RWPE2 (cell line): ENCODE results near the gene DERA.

Source experiments
- ATAC-seq: fragments of 200-7000 bp; cut with Tn5 transposase; 3 replicates; pipeline ENCODE4 v1.9.1; 2021; ENCODE audit warnings: low read depth
- DNase-seq: peaks from one replicate; pipeline ENCODE4 v3.0.0-alpha.2; 2020; ENCODE audit warnings: low spot score
- H3K27ac ChIP-seq: fragments of 450-650 bp; 2 replicates; pipeline ENCODE4 v1.5.1; 2017; ENCODE audit warnings: mild to moderate bottlenecking; ENCODE audit not compliant: poor library complexity, severe bottlenecking
- H3K27me3 ChIP-seq: fragments of 250-450 bp; sonication (Bioruptor Pico); 2 replicates; pipeline ENCODE4 v1.5.1; 2021; ENCODE audit warnings: mild to moderate bottlenecking, moderate library complexity; ENCODE audit not compliant: insufficient read depth, poor library complexity, severe bottlenecking
- H3K36me3 ChIP-seq: fragments of 250-450 bp; sonication (Bioruptor Pico); 2 replicates; pipeline ENCODE4 v1.5.1; 2020; ENCODE audit warnings: low read depth, mild to moderate bottlenecking, moderate library complexity
- H3K4me1 ChIP-seq: fragments of 250-450 bp; sonication (Bioruptor Pico); 2 replicates; pipeline ENCODE4 v1.5.1; 2021; ENCODE audit warnings: mild to moderate bottlenecking, moderate library complexity; ENCODE audit not compliant: insufficient read depth, poor library complexity, severe bottlenecking
- H3K4me3 ChIP-seq: fragments of 250-450 bp; sonication (Bioruptor Pico); 2 replicates; pipeline ENCODE4 v1.5.1; 2021; ENCODE audit warnings: mild to moderate bottlenecking, moderate library complexity; ENCODE audit not compliant: severe bottlenecking
- H3K9me3 ChIP-seq: fragments of 250-450 bp; sonication (Bioruptor Pico); 2 replicates; pipeline ENCODE4 v1.5.1; 2021; ENCODE audit warnings: mild to moderate bottlenecking, moderate library complexity; ENCODE audit not compliant: severe bottlenecking
- CTCF ChIP-seq: fragments of 450-650 bp; IDR thresholded peaks from one replicate; pipeline ENCODE4 v1.5.1; 2017; ENCODE audit warnings: mild to moderate bottlenecking, moderate library complexity; ENCODE audit not compliant: poor library complexity, severe bottlenecking

The DERA gene

GRCh38 chr12:16070113-16070512 lies 159.0 kb downstream of the DERA start:
- no peak for DNase-seq
- H3K36me3 ChIP-seq = no peaks in the 10 kb centered on the region
- H3K27ac ChIP-seq = no peak overlapping the region
- no peaks in the 10 kb centered on the region for H3K27me3 ChIP-seq
- no peak for ATAC-seq
- no peaks in the 10 kb centered on the region for H3K9me3 ChIP-seq
- TF ChIP-seq CTCF = no peak
- no peaks in the 10 kb centered on the region for H3K4me1 ChIP-seq
- no peak overlapping the region for H3K4me3 ChIP-seq

GRCh38 chr12:16072678-16073077 lies 161.5 kb downstream of the DERA start:
- ATAC-seq (no peak), DNase-seq (no peak)
- H3K9me3 ChIP-seq = no peaks in the 10 kb centered on the region
- no peaks in the 10 kb centered on the region for H3K36me3 ChIP-seq
- no peak overlapping the region for H3K27ac ChIP-seq
- H3K27me3 ChIP-seq = no peaks in the 10 kb centered on the region
- no peak for TF ChIP-seq CTCF
- no peak overlapping the region for H3K4me3 ChIP-seq
- no peaks in the 10 kb centered on the region for H3K4me1 ChIP-seq

GRCh38 chr12:16074894-16075293 lies 163.8 kb downstream of the DERA start:
- TF ChIP-seq CTCF = no peak
- Histone ChIP-seq H3K27ac (no peak overlapping the region), H3K36me3 (no peaks in the 10 kb centered on the region), H3K4me1 (no peaks in the 10 kb centered on the region), H3K4me3 (no peak overlapping the region), H3K27me3 (no peaks in the 10 kb centered on the region), H3K9me3 (no peaks in the 10 kb centered on the region)
- DNase-seq (no peak), ATAC-seq (no peak)

- Histone ChIP-seq H3K36me3 (no peaks in the 10 kb centered on the region), H3K9me3 (no peaks in the 10 kb centered on the region), H3K4me3 (no peak overlapping the region), H3K4me1 (no peaks in the 10 kb centered on the region), H3K27me3 (no peaks in the 10 kb centered on the region), H3K27ac (no peak overlapping the region)
- ATAC-seq = no peak
- no peak for TF ChIP-seq CTCF
- no peak for DNase-seq
Measured at GRCh38 chr12:16075887-16076286, 164.8 kb downstream of the DERA start.

- Histone ChIP-seq H3K4me1 (no peaks in the 10 kb centered on the region), H3K27ac (no peak overlapping the region), H3K27me3 (no peaks in the 10 kb centered on the region), H3K4me3 (no peak overlapping the region), H3K36me3 (no peaks in the 10 kb centered on the region), H3K9me3 (no peaks in the 10 kb centered on the region)
- no peak for ATAC-seq
- TF ChIP-seq CTCF = no peak
- DNase-seq = no peak
Measured at GRCh38 chr12:16076557-16076956, 165.4 kb downstream of the DERA start.
